H1 (cell line): ENCODE results near the gene TRIM10. TPM values are rescaled to one million over a fixed set of nuclear protein-coding genes. Genes with fewer than 3 reads are reported as not detected.

Experiments used
- CTCF ChIP-seq, 3 experiments: IDR thresholded peaks; 1 replicate in 2 of 3; 2 replicates in 1 of 3; pipeline versions ENCODE4 v1.5.1 to v1.6.1; 2011; ENCODE audit warnings: low read length in 3 of 3, mild to moderate bottlenecking in 3 of 3, inconsistent platforms in 2 of 3, low read depth in 1 of 3, moderate library complexity in 1 of 3; ENCODE audit not compliant: insufficient read depth in 1 of 3; ENCODE audit errors: control extremely low read depth in 1 of 3
- polyA plus RNA-seq, 7 experiments: library from polyadenylated mRNA; depleted of rRNA in 3 of 7; stranded (reverse) in 5 of 7; unstranded in 2 of 7; fragments of >200 nt in 5 of 7; fragments of 200-250 nt in 2 of 7; gene quantifications; 1 replicate in 5 of 7; 2 replicates in 1 of 7; 4 replicates in 1 of 7; pipeline versions ENCODE4 v1.2.1 to v1.2.3, GENCODE V29; 2011 to 2013; ENCODE audit warnings: missing spikeins in 2 of 7, mixed read lengths in 2 of 7
- total RNA-seq: library from RNA; stranded (reverse); fragmentation: NEBNext Ultra II Directional; extraction: Animal tissue kit (Norgen Biotek cat#: 25700); gene quantifications from 2 replicates; pipeline ENCODE4 v1.2.1, GENCODE V29; 2021

The TRIM10 gene
- total and polyA plus RNA-seq, 2 of the 8 experiments (the other 6 are each of a cell fraction or from before 2014, with no cell fraction given): 0.06 TPM; not detected in 1

- peak in 2 of 3 experiments; percentile 68 to 81; a peak in 3 of 4 replicates for TF ChIP-seq CTCF (IDR thresholded peaks at IDR 0.05; ENCODE audit: control extremely low read depth in 1 of 3, insufficient read depth in 1 of 3, low read depth in 1 of 3, low read length in 3 of 3)
Observed at GRCh38 chr6:30169658-30170614, 8.9 kb upstream of the TRIM10 start (continued).
